ENCODE measurements around the gene MRPS10.
"Not testable (repeated sequence)": the region's sequence is repeated elsewhere in the genome, so short reads cannot be mapped to it uniquely, and the experiment has no call there.

Gene MRPS10

GRCh38 chr6:42204768-42205282 is 12.8 kb downstream of the MRPS10 start:
- Mint-ChIP-seq H3K4me3 (no peak overlapping the region), H3K27me3 (no peaks in the 10 kb centered on the region), H3K9me3 (peaks cover 9% of the 10 kb centered on the region), H3K27ac (no peak overlapping the region), H3K36me3 (peaks cover 48% of the 10 kb centered on the region), H3K4me1 (no peaks in the 10 kb centered on the region)
- ATAC-seq = no peak

- no peak for ATAC-seq
- no peaks in the 10 kb centered on the region for H3K27me3 Mint-ChIP-seq
- H3K4me1 Mint-ChIP-seq = no peaks in the 10 kb centered on the region
- no peak overlapping the region for H3K4me3 Mint-ChIP-seq
- H3K9me3 Mint-ChIP-seq = peaks cover 9% of the 10 kb centered on the region
- peaks cover 48% of the 10 kb centered on the region for H3K36me3 Mint-ChIP-seq
- no peak overlapping the region for H3K27ac Mint-ChIP-seq
Measured at GRCh38 chr6:42203183-42203582, 14.5 kb downstream of the MRPS10 start.

DNA sequence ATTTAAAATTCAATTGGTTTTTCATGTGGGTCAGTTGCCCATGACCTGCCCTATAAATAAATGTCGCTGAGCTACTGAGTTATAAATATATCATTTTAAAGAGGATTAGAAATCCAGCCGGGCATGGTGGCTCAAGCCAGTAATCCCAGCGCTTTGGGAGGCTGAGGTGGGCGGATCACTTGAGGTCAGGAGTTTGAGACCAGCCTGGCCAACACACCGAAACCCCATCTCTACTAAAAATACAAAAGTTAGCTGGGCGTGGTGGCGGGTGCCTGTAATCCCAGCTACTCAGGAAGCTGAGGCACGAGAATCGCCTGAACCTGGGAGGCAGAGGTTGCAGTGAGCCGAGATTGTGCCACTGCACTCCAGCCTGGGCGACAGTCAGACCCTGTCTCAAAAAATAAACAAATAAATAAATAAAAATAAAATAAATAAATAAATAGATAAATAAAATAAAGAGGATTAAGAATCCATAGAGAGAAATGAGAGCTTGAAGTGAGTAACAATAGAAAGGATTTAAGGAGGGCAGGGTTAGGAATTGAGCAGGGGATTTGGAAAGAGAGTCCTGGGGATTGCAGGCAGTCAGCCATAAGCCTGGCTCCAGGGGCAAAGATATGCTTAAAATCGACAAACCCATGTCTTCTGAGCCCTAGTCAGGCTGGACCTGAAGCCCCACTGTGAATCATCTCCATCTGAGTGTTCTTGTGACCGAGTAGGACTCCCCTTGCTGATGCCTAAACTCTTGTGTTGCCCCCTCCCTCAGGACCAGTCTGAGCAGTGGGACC is 15.3 kb downstream of the MRPS10 start:
- H3K4me1 Mint-ChIP-seq, H3K4me3 Mint-ChIP-seq, ATAC-seq, H3K27ac Mint-ChIP-seq, H3K9me3 Mint-ChIP-seq, H3K27me3 Mint-ChIP-seq: not testable (repeated sequence)
- peaks cover 47% of the 10 kb centered on the region for H3K36me3 Mint-ChIP-seq

GRCh38 chr6:42201382-42201781 is 16.3 kb downstream of the MRPS10 start:
- Mint-ChIP-seq H3K27ac (no peak overlapping the region), H3K4me1 (peaks cover 5% of the 10 kb centered on the region), H3K27me3 (no peaks in the 10 kb centered on the region), H3K9me3 (peaks cover 9% of the 10 kb centered on the region), H3K36me3 (peaks cover 51% of the 10 kb centered on the region), H3K4me3 (no peak overlapping the region)
- no peak for ATAC-seq

- ATAC-seq = no peak
- no peak overlapping the region for H3K27ac Mint-ChIP-seq
- peaks cover 43% of the 10 kb centered on the region for H3K36me3 Mint-ChIP-seq
- H3K4me1 Mint-ChIP-seq = peaks cover 6% of the 10 kb centered on the region
- H3K9me3 Mint-ChIP-seq = peaks cover 9% of the 10 kb centered on the region
- no peak overlapping the region for H3K4me3 Mint-ChIP-seq
- no peaks in the 10 kb centered on the region for H3K27me3 Mint-ChIP-seq
Measured at GRCh38 chr6:42200035-42200434, 17.6 kb downstream of the MRPS10 start.

GRCh38 chr6:42199106-42199981 is 18.3 kb downstream of the MRPS10 start:
- H3K36me3 Mint-ChIP-seq = peaks cover 37% of the 10 kb centered on the region
- ATAC-seq = no peak
- no peak overlapping the region for H3K27ac Mint-ChIP-seq
- peaks cover 9% of the 10 kb centered on the region for H3K9me3 Mint-ChIP-seq
- no peaks in the 10 kb centered on the region for H3K27me3 Mint-ChIP-seq
- H3K4me3 Mint-ChIP-seq = no peak overlapping the region
- H3K4me1 Mint-ChIP-seq = peaks cover 6% of the 10 kb centered on the region

- H3K27me3 Mint-ChIP-seq = no peaks in the 10 kb centered on the region
- peaks cover 11% of the 10 kb centered on the region for H3K4me1 Mint-ChIP-seq
- no peak for ATAC-seq
- no peak overlapping the region for H3K4me3 Mint-ChIP-seq
- H3K9me3 Mint-ChIP-seq = peaks cover 9% of the 10 kb centered on the region
- H3K27ac Mint-ChIP-seq = no peak overlapping the region
- peaks cover 37% of the 10 kb centered on the region for H3K36me3 Mint-ChIP-seq
Measured at GRCh38 chr6:42197555-42198362, 19.9 kb downstream of the MRPS10 start.

DNA sequence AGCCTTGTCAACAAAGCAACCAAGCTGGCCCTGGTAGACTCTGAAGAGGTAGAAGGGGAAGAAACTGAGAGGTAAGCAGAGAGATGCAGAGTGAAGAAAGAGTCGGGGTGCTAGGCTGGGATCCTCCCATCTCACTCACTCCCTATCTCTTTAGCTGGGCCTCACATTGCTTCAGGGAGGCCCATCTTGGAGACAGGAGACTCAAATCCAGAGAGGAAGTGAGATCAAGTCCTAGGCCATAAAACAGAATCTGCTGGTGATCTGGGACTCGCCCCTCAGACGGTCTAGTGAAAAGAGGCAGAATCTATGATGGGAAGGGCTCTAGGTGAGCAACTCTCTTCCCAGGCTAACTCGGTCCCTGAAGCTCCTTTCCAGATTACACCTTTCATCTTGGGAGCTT is 22.2 kb downstream of the MRPS10 start:
- H3K27ac Mint-ChIP-seq = no peak overlapping the region
- peaks cover 6% of the 10 kb centered on the region for H3K9me3 Mint-ChIP-seq
- peaks cover 11% of the 10 kb centered on the region for H3K4me1 Mint-ChIP-seq
- no peak overlapping the region for H3K4me3 Mint-ChIP-seq
- no peak for ATAC-seq
- H3K27me3 Mint-ChIP-seq = no peaks in the 10 kb centered on the region
- peaks cover 31% of the 10 kb centered on the region for H3K36me3 Mint-ChIP-seq

DNA sequence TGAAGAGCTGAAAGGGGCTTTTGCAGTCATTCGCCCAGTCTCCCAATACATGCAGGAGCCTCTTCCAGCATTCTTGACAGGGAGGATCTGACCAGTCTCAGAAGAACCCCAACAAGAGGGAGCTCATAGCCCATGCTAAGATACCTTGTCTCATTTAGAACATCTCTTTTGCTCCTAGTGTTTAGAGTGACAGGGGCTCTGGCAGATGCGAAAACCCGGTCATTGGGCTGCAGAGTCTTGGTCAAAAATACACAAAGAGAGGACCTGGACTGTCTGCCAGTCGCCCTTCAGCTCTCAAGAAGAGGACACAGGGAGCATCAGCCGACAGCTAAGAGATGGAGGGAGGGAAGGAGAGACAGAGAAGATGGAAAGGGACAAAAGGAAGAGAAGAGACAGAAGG is 23.6 kb downstream of the MRPS10 start:
- no peaks in the 10 kb centered on the region for H3K27me3 Mint-ChIP-seq
- no peak overlapping the region for H3K4me3 Mint-ChIP-seq
- H3K9me3 Mint-ChIP-seq = no peaks in the 10 kb centered on the region
- no peak for ATAC-seq
- H3K4me1 Mint-ChIP-seq = peaks cover 11% of the 10 kb centered on the region
- no peak overlapping the region for H3K27ac Mint-ChIP-seq
- peaks cover 18% of the 10 kb centered on the region for H3K36me3 Mint-ChIP-seq

DNA sequence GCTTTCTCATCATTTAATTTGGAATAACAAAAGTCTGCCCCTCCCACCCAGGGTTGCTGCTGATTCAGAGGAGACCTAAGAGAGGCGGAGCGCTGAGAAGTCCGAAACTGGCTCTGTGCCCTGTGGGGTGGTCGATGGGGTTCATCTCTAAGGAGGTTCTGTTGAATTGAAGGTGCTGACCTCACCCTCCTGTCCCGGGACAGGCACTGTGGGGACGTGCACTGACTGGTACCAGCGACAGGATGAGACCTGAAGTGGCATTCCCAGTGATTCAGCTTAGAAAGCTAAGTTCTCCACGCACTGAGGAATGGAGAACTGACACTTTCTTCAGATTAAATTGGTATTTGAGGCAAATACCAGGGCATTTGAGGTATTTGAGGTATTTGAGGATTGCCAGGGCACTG is 24.2 kb downstream of the MRPS10 start:
- Mint-ChIP-seq H3K36me3 (peaks cover 23% of the 10 kb centered on the region), H3K27ac (no peak overlapping the region), H3K9me3 (no peaks in the 10 kb centered on the region), H3K4me1 (peaks cover 11% of the 10 kb centered on the region), H3K27me3 (no peaks in the 10 kb centered on the region), H3K4me3 (no peak overlapping the region)
- no peak for ATAC-seq

DNA sequence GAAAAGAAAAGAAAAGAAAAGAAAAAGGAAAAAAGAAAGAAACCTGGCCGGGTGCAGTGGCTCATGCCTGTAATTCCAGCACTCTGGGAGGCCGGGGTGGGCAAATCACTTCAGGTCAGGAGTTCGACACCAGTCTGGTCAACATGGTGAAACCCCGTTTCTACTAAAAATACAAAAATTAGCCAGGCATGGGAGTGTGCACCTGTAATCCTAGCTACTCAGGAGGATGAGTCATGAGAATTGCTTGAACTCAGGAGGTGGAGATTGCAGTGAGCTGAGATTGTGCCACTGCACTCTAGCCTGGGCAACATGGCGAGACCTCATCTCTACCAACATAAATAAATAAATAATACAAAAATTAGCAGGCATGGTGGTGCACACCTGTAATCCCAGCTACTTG is 25.3 kb downstream of the MRPS10 start:
- ATAC-seq, H3K9me3 Mint-ChIP-seq: not testable (repeated sequence)

GRCh38 chr6:42190554-42191183 is 27.0 kb downstream of the MRPS10 start:
- H3K27ac Mint-ChIP-seq = no peak overlapping the region
- H3K36me3 Mint-ChIP-seq = peaks cover 17% of the 10 kb centered on the region
- H3K4me3 Mint-ChIP-seq = no peak overlapping the region
- no peak for ATAC-seq
- peaks cover 5% of the 10 kb centered on the region for H3K4me1 Mint-ChIP-seq
- no peaks in the 10 kb centered on the region for H3K9me3 Mint-ChIP-seq
- H3K27me3 Mint-ChIP-seq = no peaks in the 10 kb centered on the region

More for the DNA sequence above, 25.3 kb downstream of the MRPS10 start:
- not testable (repeated sequence) for H3K27me3 Mint-ChIP-seq, H3K4me3 Mint-ChIP-seq, H3K27ac Mint-ChIP-seq
- Mint-ChIP-seq H3K4me1 (peaks cover 11% of the 10 kb centered on the region), H3K36me3 (peaks cover 25% of the 10 kb centered on the region)

GRCh38 chr6:42188406-42188805 is 29.3 kb downstream of the MRPS10 start:
- peaks cover 21% of the 10 kb centered on the region for H3K36me3 Mint-ChIP-seq
- ATAC-seq = no peak
- H3K27me3 Mint-ChIP-seq = no peaks in the 10 kb centered on the region
- no peak overlapping the region for H3K4me3 Mint-ChIP-seq
- H3K27ac Mint-ChIP-seq = no peak overlapping the region
- H3K9me3 Mint-ChIP-seq = no peaks in the 10 kb centered on the region
- no peaks in the 10 kb centered on the region for H3K4me1 Mint-ChIP-seq

DNA sequence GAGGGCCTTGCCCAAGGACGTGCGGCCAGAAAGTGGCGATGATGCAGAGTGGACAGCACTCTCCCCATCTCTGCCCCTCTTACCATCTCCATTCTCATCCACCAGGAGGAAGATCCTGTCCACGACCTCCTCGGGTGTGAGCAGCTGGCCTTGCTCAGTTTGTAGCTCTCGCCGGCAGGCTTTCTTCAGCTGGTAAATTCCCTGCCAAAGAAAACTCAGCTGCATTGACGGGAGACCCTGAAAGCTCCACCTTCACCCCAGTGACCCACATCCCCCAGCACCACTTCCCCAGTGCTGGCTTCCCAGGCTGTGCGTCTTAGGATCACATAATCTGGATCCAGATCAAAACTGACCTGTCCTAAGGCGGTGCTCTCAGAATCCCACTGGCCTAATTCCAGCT is 32.1 kb downstream of the MRPS10 start:
- no peaks in the 10 kb centered on the region for H3K4me1 Mint-ChIP-seq

More for the DNA sequence above, 32.1 kb downstream of the MRPS10 start:
- no peak for ATAC-seq
- Mint-ChIP-seq H3K4me3 (no peak overlapping the region), H3K27ac (no peak overlapping the region), H3K36me3 (peaks cover 20% of the 10 kb centered on the region), H3K27me3 (no peaks in the 10 kb centered on the region), H3K9me3 (no peaks in the 10 kb centered on the region)

All from stimulated activated memory B cell treated with anti-CD40 and anti-IgM and Interleukin-4, amounts not matched to agents 10 μg/mL and 1 μg/mL and 100 μg/mL, for 72 hours (primary cell).